Neural cell (in vitro differentiated cells): ENCODE results near the gene FLAD1. TPM values are rescaled to one million over a fixed set of nuclear protein-coding genes. Genes with fewer than 3 reads are reported as not detected.

Experiments used
- H2AFZ ChIP-seq: fragments of 200-600, 300-800 bp; sonication (generic), shearing (Covaris generic); 2 replicates; pipeline ENCODE4 v1.6.0; 2014; ENCODE audit warnings: low read depth, mild to moderate bottlenecking, antibody characterized with exemption, low read length, moderate library complexity
- H3F3A ChIP-seq: fragments of 200-600 bp; shearing (Covaris generic); 2 replicates; pipeline ENCODE4 v1.6.1; 2016; ENCODE audit warnings: mild to moderate bottlenecking, moderate library complexity, mixed read lengths, antibody characterized with exemption, low read length; ENCODE audit not compliant: insufficient read depth, poor library complexity, severe bottlenecking
- H3K27ac ChIP-seq: fragments of 200-600, 300-800 bp; sonication (generic), shearing (Covaris generic); 2 replicates; pipeline ENCODE4 v1.5.1; 2014; ENCODE audit warnings: mild to moderate bottlenecking, low read length, moderate library complexity
- H3K27me3 ChIP-seq: fragments of 300-800, 200-600 bp; sonication (generic), shearing (Covaris generic); 2 replicates; pipeline ENCODE4 v1.6.0; 2014; ENCODE audit warnings: mild to moderate bottlenecking, low read depth, low read length, moderate library complexity; ENCODE audit not compliant: insufficient read depth
- H3K36me3 ChIP-seq: fragments of 300-800, 200-600 bp; sonication (generic), shearing (Covaris generic); 2 replicates; pipeline ENCODE4 v1.5.1; 2014; ENCODE audit warnings: mild to moderate bottlenecking, antibody characterized with exemption, low read length, moderate library complexity; ENCODE audit not compliant: insufficient read depth
- H3K4me2 ChIP-seq: fragments of 300-800, 200-600 bp; sonication (generic), shearing (Covaris generic); 2 replicates; pipeline ENCODE4 v1.6.0; 2014; ENCODE audit warnings: mild to moderate bottlenecking, low read length
- H3K4me3 ChIP-seq: fragments of 300-800, 200-600 bp; sonication (generic), shearing (Covaris generic); 2 replicates; pipeline ENCODE4 v1.5.1; 2014; ENCODE audit warnings: mild to moderate bottlenecking, low read length, moderate library complexity
- H3K79me2 ChIP-seq: fragments of 200-600 bp; shearing (Covaris generic); replicated peaks from 2 replicates; pipeline ENCODE4 v1.6.0; 2014; ENCODE audit warnings: mild to moderate bottlenecking, low read length, moderate library complexity; ENCODE audit not compliant: insufficient read depth
- H3K9ac ChIP-seq: fragments of 300-800, 200-600 bp; sonication (generic), shearing (Covaris generic); 2 replicates; pipeline ENCODE4 v1.6.1; 2016; ENCODE audit warnings: mild to moderate bottlenecking, low read length, mixed read lengths
- H3K9me2 ChIP-seq: fragments of 200-600 bp; shearing (Covaris generic); 2 replicates; pipeline ENCODE4 v1.6.1; 2016; ENCODE audit warnings: mild to moderate bottlenecking, low read length, mixed read lengths; ENCODE audit not compliant: insufficient read depth
- H3K9me3 ChIP-seq: fragments of 200-600, 300-800 bp; sonication (generic), shearing (Covaris generic); 2 replicates; pipeline ENCODE4 v1.6.1; 2016; ENCODE audit warnings: mild to moderate bottlenecking, mixed run types, low read length, moderate library complexity, mixed read lengths
- H4K20me1 ChIP-seq: fragments of 200-600 bp; shearing (Covaris generic); 2 replicates; pipeline ENCODE4 v1.6.1; 2016; ENCODE audit warnings: mild to moderate bottlenecking, mixed run types; ENCODE audit not compliant: insufficient read depth
- CTCF ChIP-seq: fragments of 450-650 bp; IDR thresholded peaks from 2 replicates; pipeline ENCODE4 v1.5.1; 2014; ENCODE audit warnings: antibody characterized with exemption, mild to moderate bottlenecking, moderate library complexity; ENCODE audit not compliant: poor library complexity, severe bottlenecking
- EP300 ChIP-seq: fragments of 450-650 bp; conservative IDR thresholded peaks from 2 replicates; pipeline ENCODE4 v1.6.1; 2014; ENCODE audit warnings: antibody characterized with exemption, mild to moderate bottlenecking, moderate library complexity; ENCODE audit not compliant: poor library complexity, severe bottlenecking
- EZH2 ChIP-seq: fragments of 200-600, 300-800 bp; shearing (Covaris generic), sonication (generic); IDR thresholded peaks from 2 replicates; pipeline ENCODE4 v1.6.1; 2014; ENCODE audit warnings: antibody characterized with exemption, low read length, borderline replicate concordance, mild to moderate bottlenecking; ENCODE audit not compliant: insufficient read depth, poor library complexity, severe bottlenecking
- MXI1 ChIP-seq: fragments of 450-650 bp; conservative IDR thresholded peaks from 2 replicates; pipeline ENCODE4 v1.6.1; 2014; ENCODE audit warnings: antibody characterized with exemption, mild to moderate bottlenecking; ENCODE audit not compliant: poor library complexity, severe bottlenecking
- POLR2AphosphoS5 ChIP-seq: IDR thresholded peaks from 2 replicates; pipeline ENCODE4 v1.6.1; 2012
- RAD21 ChIP-seq: fragments of 450-650 bp; conservative IDR thresholded peaks from 2 replicates; pipeline ENCODE4 v1.6.1; 2014; ENCODE audit warnings: antibody characterized with exemption, mild to moderate bottlenecking, moderate library complexity
- REST ChIP-seq: IDR thresholded peaks from 2 replicates; pipeline ENCODE4 v1.6.1; 2012; ENCODE audit warnings: borderline replicate concordance
- SMC3 ChIP-seq: fragments of 450-650 bp; conservative IDR thresholded peaks from 2 replicates; pipeline ENCODE4 v1.6.1; 2014; ENCODE audit warnings: antibody characterized with exemption, mild to moderate bottlenecking, moderate library complexity; ENCODE audit not compliant: poor library complexity
- TAF1 ChIP-seq: IDR thresholded peaks from 2 replicates; pipeline ENCODE4 v1.6.1; 2012; ENCODE audit warnings: low read depth
- polyA plus RNA-seq: library from polyadenylated mRNA; depleted of rRNA; stranded (reverse); fragments of >200 nt; gene quantifications from 2 replicates; pipeline ENCODE4 v1.2.3, GENCODE V29; 2014

FLAD1 gene
- polyA plus RNA-seq, 1 donor from 2014 or later = 68.6 TPM

GRCh38 chr1:154957091-154957657 is 26.0 kb upstream of the FLAD1 start (continued):
- no peak for TF ChIP-seq CTCF

- no peak overlapping the region for H3K9ac ChIP-seq
- H3K27ac ChIP-seq = no peak overlapping the region
- no peak overlapping the region for H3K4me3 ChIP-seq
- H2AFZ ChIP-seq = no peak overlapping the region
- peaks cover 8% of the 10 kb centered on the region for H3F3A ChIP-seq
- H3K79me2 ChIP-seq = peaks cover 31% of the 10 kb centered on the region
- H3K4me2 ChIP-seq = no peak overlapping the region
- H4K20me1 ChIP-seq = no peaks in the 10 kb centered on the region
- no peak for TF ChIP-seq CTCF
- H3K9me3 ChIP-seq = no peaks in the 10 kb centered on the region
- H3K9me2 ChIP-seq = no peaks in the 10 kb centered on the region
- no peaks in the 10 kb centered on the region for H3K27me3 ChIP-seq
- H3K36me3 ChIP-seq = no peaks in the 10 kb centered on the region
These were observed 25.1 kb upstream of the FLAD1 start for GRCh38 chr1:154958036-154958435.

GRCh38 chr1:154958681-154959425 is 24.3 kb upstream of the FLAD1 start:
- H3K36me3 ChIP-seq = no peaks in the 10 kb centered on the region
- no peak overlapping the region for H3K4me2 ChIP-seq
- no peaks in the 10 kb centered on the region for H3K27me3 ChIP-seq
- no peaks in the 10 kb centered on the region for H4K20me1 ChIP-seq
- H2AFZ ChIP-seq = no peak overlapping the region
- no peak for TF ChIP-seq CTCF
- no peak for TF ChIP-seq MXI1
- no peak for TF ChIP-seq EP300
- TF ChIP-seq TAF1 = no peak
- TF ChIP-seq REST = no peak
- TF ChIP-seq POLR2AphosphoS5 = no peak
- no peak for TF ChIP-seq SMC3
- no peak for TF ChIP-seq EZH2
- TF ChIP-seq RAD21 = no peak
- H3K9me3 ChIP-seq = no peaks in the 10 kb centered on the region
- no peak overlapping the region for H3K9ac ChIP-seq
- no peak overlapping the region for H3K27ac ChIP-seq
- H3K4me3 ChIP-seq = no peak overlapping the region
- H3F3A ChIP-seq = peaks cover 8% of the 10 kb centered on the region
- H3K79me2 ChIP-seq = peaks cover 24% of the 10 kb centered on the region
- no peaks in the 10 kb centered on the region for H3K9me2 ChIP-seq
